ENCODE data around the gene CREM. TPM values are rescaled to one million over a fixed set of nuclear protein-coding genes. Genes with fewer than 3 reads are reported as not detected.

CREM gene
- total RNA-seq, 4 donors from 2014 or later: 8.3 to 15.7 (median 10.9) TPM

DNA sequence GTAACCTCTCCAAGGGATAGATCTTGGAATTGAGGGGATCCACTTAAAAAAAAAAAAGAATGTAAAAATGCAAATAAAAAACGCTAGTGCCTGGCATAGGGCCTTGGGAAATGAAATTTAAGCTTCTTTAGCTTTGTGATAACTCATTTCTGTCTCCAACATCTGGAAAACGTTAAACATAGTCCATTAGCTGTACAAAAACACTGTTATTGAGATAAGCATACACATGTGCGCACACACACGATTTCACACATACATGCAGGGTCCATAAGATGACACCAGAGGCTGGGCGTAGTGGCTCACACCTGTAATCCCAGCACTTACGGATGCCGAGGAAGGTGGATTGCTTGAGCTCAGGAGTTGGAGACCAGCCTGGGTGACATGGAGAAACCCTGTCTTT, 22.8 kb upstream of the CREM start:
- H3K4me3 ChIP-seq (ENCODE audit: low read depth, poor library complexity, severe bottlenecking): no peak overlapping the region
- no peak for DNase-seq (ENCODE audit: low spot score in 2 of 2)
- no peak for TF ChIP-seq POLR2A (IDR thresholded peaks at IDR 0.05)
- TF ChIP-seq, protein P1, sequence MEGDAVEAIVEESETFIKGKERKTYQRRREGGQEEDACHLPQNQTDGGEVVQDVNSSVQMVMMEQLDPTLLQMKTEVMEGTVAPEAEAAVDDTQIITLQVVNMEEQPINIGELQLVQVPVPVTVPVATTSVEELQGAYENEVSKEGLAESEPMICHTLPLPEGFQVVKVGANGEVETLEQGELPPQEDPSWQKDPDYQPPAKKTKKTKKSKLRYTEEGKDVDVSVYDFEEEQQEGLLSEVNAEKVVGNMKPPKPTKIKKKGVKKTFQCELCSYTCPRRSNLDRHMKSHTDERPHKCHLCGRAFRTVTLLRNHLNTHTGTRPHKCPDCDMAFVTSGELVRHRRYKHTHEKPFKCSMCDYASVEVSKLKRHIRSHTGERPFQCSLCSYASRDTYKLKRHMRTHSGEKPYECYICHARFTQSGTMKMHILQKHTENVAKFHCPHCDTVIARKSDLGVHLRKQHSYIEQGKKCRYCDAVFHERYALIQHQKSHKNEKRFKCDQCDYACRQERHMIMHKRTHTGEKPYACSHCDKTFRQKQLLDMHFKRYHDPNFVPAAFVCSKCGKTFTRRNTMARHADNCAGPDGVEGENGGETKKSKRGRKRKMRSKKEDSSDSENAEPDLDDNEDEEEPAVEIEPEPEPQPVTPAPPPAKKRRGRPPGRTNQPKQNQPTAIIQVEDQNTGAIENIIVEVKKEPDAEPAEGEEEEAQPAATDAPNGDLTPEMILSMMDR (IDR thresholded peaks at IDR 0.05): no peak
- intact Hi-C loops (cut with DNase I; ENCODE audit: low total_unique reads): no loop called here
- 60 to 64% methylated on average over 7 of the region's 7 CpGs for WGBS, 2 donors

DNA sequence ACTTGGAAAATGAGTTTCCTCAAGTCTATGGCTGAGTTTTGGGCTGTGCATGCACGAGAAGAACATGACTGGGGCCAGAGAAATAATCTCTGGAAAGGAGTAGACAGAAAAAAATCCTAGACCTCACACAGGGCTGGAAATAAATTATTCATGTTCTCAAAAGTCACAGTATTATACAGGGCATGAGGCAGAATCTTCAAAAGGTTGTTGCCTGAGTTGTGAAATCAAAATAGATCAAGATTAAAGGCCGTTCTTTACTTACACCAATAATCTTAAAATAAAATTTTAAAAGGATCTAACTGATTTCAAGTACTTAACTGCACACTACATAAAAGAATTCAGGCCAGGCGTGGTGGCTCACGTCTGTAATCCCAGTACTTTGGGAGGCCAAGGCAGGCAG, 14.1 kb upstream of the CREM start:
- intact Hi-C loops (cut with DNase I; ENCODE audit: low total_unique reads): no loop called here
- WGBS, 2 donors: 78% methylated on average over 4 of the region's 4 CpGs
- TF ChIP-seq, protein P1 (IDR thresholded peaks at IDR 0.05): no peak
- no peak for TF ChIP-seq POLR2A (IDR thresholded peaks at IDR 0.05)

DNA sequence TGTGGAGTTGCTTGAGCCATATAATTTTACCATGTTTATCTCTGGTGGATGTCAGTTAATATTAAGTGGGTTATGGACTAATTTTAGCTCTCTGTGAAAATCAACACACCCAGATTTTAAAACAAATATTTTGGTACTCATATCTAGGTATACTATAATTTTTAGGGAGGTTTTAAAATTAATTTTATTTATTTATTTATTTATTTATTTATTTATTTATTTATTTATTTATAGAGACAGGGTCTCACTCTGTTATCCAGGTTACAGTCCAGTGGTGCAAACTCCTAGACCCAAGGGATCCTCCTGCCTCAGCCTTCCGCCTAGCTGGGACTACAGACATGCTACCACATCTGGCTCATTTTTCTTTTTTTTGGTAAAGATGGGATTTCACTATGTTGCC, 7.3 kb upstream of the CREM start:
- no peak for DNase-seq (ENCODE audit: low spot score in 2 of 2)
- intact Hi-C loops (cut with DNase I; ENCODE audit: low total_unique reads): no loop called here
- TF ChIP-seq, protein P1 (IDR thresholded peaks at IDR 0.05): no peak
- no peak for TF ChIP-seq POLR2A (IDR thresholded peaks at IDR 0.05)
- 90 to 100% methylated on average over 1 of the region's 1 CpG for WGBS, 2 donors
- no peak overlapping the region for H3K4me3 ChIP-seq (ENCODE audit: low read depth, poor library complexity, severe bottlenecking)

More for the DNA sequence above, 14.1 kb upstream of the CREM start:
- H3K4me3 ChIP-seq (ENCODE audit: low read depth, poor library complexity, severe bottlenecking): no peak overlapping the region
- peak in 1 of 2 donors; percentile 4 for DNase-seq (ENCODE audit: low spot score in 2 of 2)

DNA sequence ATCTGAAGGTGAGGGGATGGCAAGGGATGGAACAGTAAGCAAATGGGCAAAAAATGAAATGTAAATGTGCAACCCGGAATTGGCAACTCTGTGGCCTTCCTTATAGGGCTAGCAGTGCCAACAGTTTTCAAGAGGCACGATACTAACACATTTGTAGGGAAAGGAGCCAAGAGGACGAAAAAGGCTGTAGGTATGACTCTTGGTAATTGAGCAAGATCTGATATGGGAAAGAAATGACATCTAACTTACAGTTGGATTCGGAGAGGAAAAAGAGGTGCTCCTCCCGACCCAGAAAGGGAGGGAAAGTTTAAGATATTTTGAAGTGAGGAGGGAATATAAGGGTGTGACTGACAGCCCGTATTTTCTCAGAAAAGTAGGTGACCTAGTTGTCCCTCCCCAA, 2.1 kb upstream of the CREM start:
- DNase-seq (ENCODE audit: low spot score in 2 of 2): no peak
- no peak for TF ChIP-seq POLR2A (IDR thresholded peaks at IDR 0.05)
- TF ChIP-seq, protein P1 (IDR thresholded peaks at IDR 0.05): no peak
- intact Hi-C loops (cut with DNase I; ENCODE audit: low total_unique reads): loop anchor here (5.0 kb wide), 1 partner anchor 93 kb away; no protein-coding TSS in a partner anchor
- H3K4me3 ChIP-seq (ENCODE audit: low read depth, poor library complexity, severe bottlenecking): no peak overlapping the region
- WGBS, 2 donors: 41% methylated on average over 6 of the region's 6 CpGs

DNA sequence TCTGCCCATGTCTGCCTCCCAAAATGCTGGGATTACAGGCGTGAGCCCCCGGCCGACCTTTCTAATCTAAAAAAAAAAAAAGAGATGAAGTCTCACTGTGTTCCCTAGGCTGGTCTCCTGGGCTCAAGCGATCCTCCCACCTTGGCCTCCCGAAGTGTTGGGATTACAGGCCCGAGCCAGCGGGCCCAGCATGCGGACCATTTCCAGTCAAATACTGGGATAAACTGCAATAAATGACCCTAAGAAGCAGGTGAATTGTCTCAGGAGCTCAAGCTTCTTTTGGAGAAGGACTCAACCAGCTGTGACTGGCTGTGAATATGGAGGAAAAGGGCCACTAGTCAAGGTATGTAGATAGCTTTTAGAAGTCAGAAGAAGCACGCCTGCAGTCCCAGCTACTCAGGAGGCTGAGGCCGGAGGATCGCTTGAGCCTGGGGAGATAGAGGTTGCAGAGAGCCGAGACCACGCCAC, 550 bp upstream of the CREM start:
- no peak overlapping the region for H3K4me3 ChIP-seq (ENCODE audit: low read depth, poor library complexity, severe bottlenecking)
- DNase-seq (ENCODE audit: low spot score in 2 of 2): no peak
- TF ChIP-seq, protein P1 (IDR thresholded peaks at IDR 0.05): no peak
- TF ChIP-seq POLR2A (IDR thresholded peaks at IDR 0.05): no peak
- 69 to 77% methylated on average over 13 of the region's 13 CpGs for WGBS, 2 donors
- intact Hi-C loops (cut with DNase I; ENCODE audit: low total_unique reads): no loop called here

DNA sequence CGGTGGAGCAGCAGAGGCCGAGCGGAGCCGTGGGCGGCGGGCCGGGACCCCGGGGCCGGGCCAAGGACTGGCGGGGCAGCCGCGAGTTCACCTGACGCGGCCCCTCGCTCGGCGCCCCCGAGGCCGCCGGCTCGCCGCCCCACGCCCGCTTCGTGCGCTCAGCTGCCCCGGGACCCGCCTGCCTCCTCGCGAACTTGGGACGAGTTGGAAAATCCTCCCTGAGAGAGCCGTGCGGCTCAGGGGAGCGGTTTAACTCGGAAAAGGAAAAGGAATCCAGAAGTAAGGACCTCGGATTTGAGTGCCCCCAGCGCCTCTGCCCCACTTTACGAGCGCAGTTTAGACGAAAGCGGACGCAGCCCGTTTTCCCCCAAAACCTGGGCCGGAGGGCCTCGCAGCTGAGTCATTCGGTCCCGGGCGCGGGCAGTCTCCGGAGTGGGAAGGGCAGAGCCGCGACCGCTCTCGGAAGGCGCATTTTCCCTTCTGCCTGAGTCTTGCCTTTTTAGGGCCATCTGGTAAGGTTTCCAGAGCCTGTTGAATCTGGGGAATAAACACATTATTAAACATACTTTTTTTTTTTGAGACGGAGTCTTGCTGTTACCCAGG, 744 bp downstream of the CREM start:
- peak; percentile 45 to 95 for DNase-seq (ENCODE audit: low spot score in 2 of 2)
- TF ChIP-seq, protein P1 (IDR thresholded peaks at IDR 0.05): no peak
- TF ChIP-seq POLR2A (IDR thresholded peaks at IDR 0.05): no peak
- intact Hi-C loops (cut with DNase I; ENCODE audit: low total_unique reads): no loop called here
- peak overlapping the region; percentile 83 for H3K4me3 ChIP-seq (ENCODE audit: low read depth, poor library complexity, severe bottlenecking)
- WGBS, 2 donors: 0 to 1% methylated on average over 34 to 52 of the region's 56 CpGs

Data from lower leg skin (tissue), 4 donors.